IMR-90 (cell line): Measurements from ENCODE around the gene B9D1. TPM values are rescaled to one million over a fixed set of nuclear protein-coding genes. Genes with fewer than 3 reads are reported as not detected.

Experiments used
- ATAC-seq: fragments of 200-7000 bp; cut with Tn5 transposase; 2 replicates; pipeline ENCODE4 v1.9.1; 2020; ENCODE audit warnings: low read depth, mild to moderate bottlenecking, moderate library complexity
- BruUV-seq: library from RNA; stranded (reverse); fragments of 400-500 nt; replicated peaks from 2 replicates; lab custom pipeline; 2021; lab: Mats Ljungman, UMichigan
- CTCF ChIA-PET: fragments of 300-600 bp; formaldehyde crosslinking; extraction: SDS; loops from one replicate; lab custom pipeline; 2021; ENCODE audit warnings: antibody characterized with exemption; lab: Yijun Ruan, JAX
- POLR2A ChIA-PET: fragments of 300-600 bp; sonication (Branson Sonifier 250); formaldehyde crosslinking; loops from one replicate; lab custom pipeline; 2022; ENCODE audit warnings: antibody characterized with exemption; ENCODE audit not compliant: unreplicated experiment; lab: Charles Lee
- DNase-seq: peaks from one replicate; pipeline ENCODE4 v3.0.0; 2013
- H2AFZ ChIP-seq: replicated peaks from 2 replicates; pipeline ENCODE3; 2013; ENCODE audit warnings: low read length, mild to moderate bottlenecking; ENCODE audit not compliant: poor library complexity
- H2AK5ac ChIP-seq: 2 replicates; pipeline ENCODE4 v1.6.1; 2013; ENCODE audit warnings: low read depth, low read length, inconsistent platforms
- H2AK9ac ChIP-seq: replicated peaks from 2 replicates; pipeline ENCODE3; 2013; ENCODE audit warnings: mild to moderate bottlenecking, low read depth, low read length, moderate library complexity; ENCODE audit not compliant: poor library complexity
- H2BK120ac ChIP-seq: 2 replicates; pipeline ENCODE4 v1.6.1; 2013; ENCODE audit warnings: low read depth, low read length, inconsistent platforms
- H2BK15ac ChIP-seq: 3 replicates; pipeline ENCODE4 v1.6.1; 2013; ENCODE audit warnings: low read depth, low read length, inconsistent platforms
- H2BK20ac ChIP-seq: 2 replicates; pipeline ENCODE4 v1.6.1; 2013; ENCODE audit warnings: low read depth, mild to moderate bottlenecking, inconsistent platforms, low read length, moderate library complexity
- H2BK5ac ChIP-seq: 2 replicates; pipeline ENCODE4 v1.6.1; 2013; ENCODE audit warnings: mild to moderate bottlenecking, low read depth, low read length, inconsistent platforms; ENCODE audit not compliant: poor library complexity, severe bottlenecking
- H3K14ac ChIP-seq: replicated peaks from 2 replicates; pipeline ENCODE4 v1.6.1; 2013; ENCODE audit warnings: low read depth, low read length, inconsistent platforms
- H3K18ac ChIP-seq: 2 replicates; pipeline ENCODE4 v1.6.1; 2013; ENCODE audit warnings: low read depth, low read length, control low read depth
- H3K23ac ChIP-seq: 2 replicates; pipeline ENCODE4 v1.6.1; 2013; ENCODE audit warnings: low read depth, low read length, inconsistent platforms
- H3K27ac ChIP-seq: 2 replicates; pipeline ENCODE4 v1.5.1; 2013; ENCODE audit warnings: mild to moderate bottlenecking, control low read depth, low read length; ENCODE audit not compliant: insufficient read depth
- H3K27me3 ChIP-seq: 2 replicates; pipeline ENCODE4 v1.6.1; 2013; ENCODE audit warnings: low read length; ENCODE audit not compliant: control insufficient read depth, insufficient read depth
- H3K36me3 ChIP-seq: 2 replicates; pipeline ENCODE4 v1.6.1; 2013; ENCODE audit warnings: low read length, mixed read lengths; ENCODE audit not compliant: control insufficient read depth, insufficient read depth
- H3K4ac ChIP-seq: 2 replicates; pipeline ENCODE4 v1.6.1; 2013; ENCODE audit warnings: low read depth, low read length, inconsistent platforms
- H3K4me1 ChIP-seq: 2 replicates; pipeline ENCODE4 v1.6.1; 2013; ENCODE audit warnings: low read length, mixed read lengths; ENCODE audit not compliant: control insufficient read depth, insufficient read depth
- H3K4me2 ChIP-seq: 2 replicates; pipeline ENCODE4 v1.6.1; 2013; ENCODE audit warnings: low read depth, mild to moderate bottlenecking, control low read depth, low read length, moderate library complexity
- H3K4me3 ChIP-seq: 2 replicates; pipeline ENCODE4 v1.5.1; 2013; ENCODE audit warnings: low read depth, mild to moderate bottlenecking, control low read depth, low read length, moderate library complexity; ENCODE audit not compliant: insufficient read depth
- H3K56ac ChIP-seq: 2 replicates; pipeline ENCODE4 v1.6.1; 2013; ENCODE audit warnings: low read length, inconsistent platforms; ENCODE audit not compliant: insufficient read depth; ENCODE audit errors: extremely low read depth
- H3K79me1 ChIP-seq, 2 experiments: 2 replicates each; pipeline ENCODE4 v1.6.1; 2013; ENCODE audit warnings: low read length in 2 of 2, inconsistent platforms in 1 of 2, low read depth in 1 of 2
- H3K9ac ChIP-seq: 2 replicates; pipeline ENCODE4 v1.6.1; 2013; ENCODE audit warnings: low read depth, low read length, control low read depth
- H3K9me1 ChIP-seq: 2 replicates; pipeline ENCODE4 v1.6.1; 2013; ENCODE audit warnings: low read length, inconsistent platforms; ENCODE audit not compliant: insufficient read depth
- H3K9me3 ChIP-seq: 2 replicates; pipeline ENCODE4 v1.6.1; 2013; ENCODE audit warnings: low read length; ENCODE audit not compliant: control insufficient read depth, insufficient read depth
- H4K20me1 ChIP-seq: 2 replicates; pipeline ENCODE4 v1.6.1; 2013; ENCODE audit warnings: low read length, inconsistent platforms; ENCODE audit not compliant: insufficient read depth
- H4K5ac ChIP-seq: 2 replicates; pipeline ENCODE4 v1.6.1; 2013; ENCODE audit warnings: mild to moderate bottlenecking, low read depth, low read length, control low read depth
- H4K8ac ChIP-seq, 2 experiments: 2 replicates each; pipeline ENCODE4 v1.6.1; 2013; ENCODE audit warnings: low read depth in 2 of 2, low read length in 2 of 2, control low read depth in 1 of 2, inconsistent platforms in 1 of 2
- H4K91ac ChIP-seq: 2 replicates; pipeline ENCODE4 v1.6.1; 2013; ENCODE audit warnings: low read depth, low read length, inconsistent platforms; ENCODE audit not compliant: insufficient read depth
- BHLHE40 ChIP-seq: fragments of 150-350 bp; IDR thresholded peaks from 2 replicates; pipeline ENCODE4 v1.6.1; 2016; ENCODE audit warnings: mild to moderate bottlenecking, low read depth, low read length
- CEBPB ChIP-seq: IDR thresholded peaks from 2 replicates; pipeline ENCODE4 v1.6.1; 2012; ENCODE audit warnings: low read depth, low read length, improper control_type of control experiment
- CHD1 ChIP-seq: IDR thresholded peaks from 2 replicates; pipeline ENCODE4 v1.6.1; 2012; ENCODE audit warnings: low read depth, low read length, improper control_type of control experiment
- CTCF ChIP-seq: conservative IDR thresholded peaks from 2 replicates; pipeline ENCODE4 v1.5.1; 2012; ENCODE audit warnings: mild to moderate bottlenecking, low read depth, low read length, improper control_type of control experiment
- ELK1 ChIP-seq: fragments of 150-350 bp; IDR thresholded peaks from 2 replicates; pipeline ENCODE4 v1.6.1; 2016; ENCODE audit warnings: low read depth, mild to moderate bottlenecking, low read length, moderate library complexity, borderline replicate concordance
- FOS ChIP-seq: fragments of 150-350 bp; IDR thresholded peaks from 2 replicates; pipeline ENCODE4 v1.6.1; 2016; ENCODE audit warnings: low read depth, low read length
- MAFK ChIP-seq: IDR thresholded peaks from 2 replicates; pipeline ENCODE4 v1.6.1; 2012; ENCODE audit warnings: low read depth, low read length, improper control_type of control experiment
- MAZ ChIP-seq: IDR thresholded peaks from 2 replicates; pipeline ENCODE4 v1.6.1; 2012; ENCODE audit warnings: low read depth, mild to moderate bottlenecking, low read length, improper control_type of control experiment, moderate library complexity, borderline replicate concordance
- MXI1 ChIP-seq: IDR thresholded peaks from 2 replicates; pipeline ENCODE4 v1.6.1; 2012; ENCODE audit warnings: low read depth, mild to moderate bottlenecking, low read length, moderate library complexity, borderline replicate concordance
- NFE2L2 ChIP-seq: fragments of 150-350 bp; IDR thresholded peaks from 2 replicates; pipeline ENCODE4 v1.6.1; 2016; ENCODE audit warnings: low read depth, mild to moderate bottlenecking, low read length
- POLR2A ChIP-seq: IDR thresholded peaks from 2 replicates; pipeline ENCODE4 v1.6.1; 2012; ENCODE audit warnings: mild to moderate bottlenecking, low read depth, low read length
- RAD21 ChIP-seq: IDR thresholded peaks from 2 replicates; pipeline ENCODE4 v1.6.1; 2012; ENCODE audit warnings: low read length, improper control_type of control experiment
- RCOR1 ChIP-seq: IDR thresholded peaks from 2 replicates; pipeline ENCODE4 v1.6.1; 2012; ENCODE audit warnings: mild to moderate bottlenecking, low read length, improper control_type of control experiment; ENCODE audit not compliant: insufficient replicate concordance
- RFX5 ChIP-seq: IDR thresholded peaks from 2 replicates; pipeline ENCODE4 v1.8.0; 2012; ENCODE audit warnings: low read depth, mild to moderate bottlenecking, low read length, moderate library complexity
- SMC3 ChIP-seq: fragments of 150-350 bp; IDR thresholded peaks from 2 replicates; pipeline ENCODE4 v1.6.1; 2016; ENCODE audit warnings: low read depth, mild to moderate bottlenecking, antibody characterized with exemption, low read length, moderate library complexity
- USF2 ChIP-seq: fragments of 150-350 bp; IDR thresholded peaks from 2 replicates; pipeline ENCODE4 v1.6.1; 2017; ENCODE audit warnings: mild to moderate bottlenecking, antibody characterized with exemption, low read length, low read depth
- WGBS, 2 experiments: methylation state at CpG; one replicate each; pipeline versions ENCODE4 v1.1.5 to v1.1.7; 2013; ENCODE audit warnings: missing lambda C conversion rate in 2 of 2; ENCODE audit not compliant: insufficient read length in 1 of 2; ENCODE audit errors: extremely low coverage in 2 of 2; 5-methylcytosine and 5-hydroxymethylcytosine counted together
- dilution Hi-C: fragments of 300-500 bp; cut with HindIII; formaldehyde crosslinking; loops from one replicate; pipeline ENCODE4 v1.14.3; 2018; ENCODE audit warnings: low sequenced_read_pairs; ENCODE audit not compliant: unreplicated experiment
- in situ Hi-C: fragments of 300-500 bp; cut with MboI; formaldehyde crosslinking; loops from 3 replicates; pipeline ENCODE4 v1.14.3; 2019; ENCODE audit warnings: low sequenced_read_pairs, inconsistent platforms, mixed read lengths
- intact Hi-C: fragments of 100-400 bp; cut with micrococcal nuclease; formaldehyde crosslinking; loops from 2 replicates; pipeline ENCODE4 v1.10.0; 2022
- polyA plus RNA-seq, 3 experiments: library from polyadenylated mRNA; depleted of rRNA; stranded (reverse); fragments of >200 nt; gene quantifications; 2 replicates each; pipeline ENCODE4 v1.2.3, GENCODE V29; 2012; ENCODE audit warnings: low replicate concordance in 1 of 3
- total RNA-seq: library from RNA; depleted of rRNA; stranded (reverse); fragments of >200 nt; gene quantifications from 2 replicates; pipeline ENCODE4 v1.2.3, GENCODE V29; 2012

B9D1 gene
- total and polyA plus RNA-seq, 2 of the 4 experiments (the other 2 are of a cell fraction) = 42.5 to 43.8 TPM

- CTCF ChIA-PET = no interaction called here
- no peak overlapping the region for H3K56ac ChIP-seq
- H2BK15ac ChIP-seq = 0 out of 3 replicates have a peak overlapping the region, but pooled peaks have one; percentile 40
- ATAC-seq (no peak), DNase-seq (no peak)
- H3K23ac ChIP-seq = no peak overlapping the region
- H3K14ac ChIP-seq = no peak overlapping the region
- no peaks in the 10 kb centered on the region for H3K27me3 ChIP-seq
- dilution Hi-C loops (no loop called here), in situ Hi-C loops (no loop called here), intact Hi-C loops (no loop called here)
- no peak overlapping the region for H4K5ac ChIP-seq
- no peak overlapping the region for H3K4ac ChIP-seq
- peaks cover 4% of the 10 kb centered on the region; the same call in 1 of the 2 replicates for H4K20me1 ChIP-seq
- no peak overlapping the region for H4K91ac ChIP-seq
- no peak for TF ChIP-seq POLR2A
- TF ChIP-seq CEBPB = no peak
- TF ChIP-seq RFX5 = no peak
- TF ChIP-seq MAZ = no peak
- no peak for TF ChIP-seq FOS
- TF ChIP-seq NFE2L2 = no peak
- TF ChIP-seq CHD1 = no peak
- TF ChIP-seq CTCF = no peak
- no peak for TF ChIP-seq RAD21
- no peak for TF ChIP-seq ELK1
- no peak for TF ChIP-seq MAFK
- TF ChIP-seq BHLHE40 = no peak
- no peak for TF ChIP-seq SMC3
- TF ChIP-seq MXI1 = no peak
- TF ChIP-seq USF2 = no peak
- no peak for TF ChIP-seq RCOR1
- H3K27ac ChIP-seq = no peak overlapping the region
- POLR2A ChIA-PET = no interaction called here
- no peak overlapping the region for H2BK120ac ChIP-seq
- no TSS peak for BruUV-seq
- 98% methylated on average over 6 of the region's 12 CpGs; no CpG with 5 or more reads in 1 of the 2 experiments for WGBS, 2 experiments
- H3K4me3 ChIP-seq = no peak overlapping the region
- H3K9me1 ChIP-seq = peaks cover 37% of the 10 kb centered on the region
- peaks cover 27% of the 10 kb centered on the region for H3K4me1 ChIP-seq
- peaks cover 18% of the 10 kb centered on the region; the same call in 1 of the 2 replicates for H3K36me3 ChIP-seq
- H2BK5ac ChIP-seq = no peak overlapping the region
- H2AFZ ChIP-seq = no peak overlapping the region
- H3K18ac ChIP-seq = no peak overlapping the region
- no peaks in the 10 kb centered on the region for H3K9me3 ChIP-seq
- peaks cover 0 to 32% of the 10 kb centered on the region in 2 experiments; a peak in 2 of 4 replicates for H3K79me1 ChIP-seq
- H2AK9ac ChIP-seq = peak overlapping the region; percentile 29
- no peak overlapping the region for H3K9ac ChIP-seq
- no peak overlapping the region for H2BK20ac ChIP-seq
- no peak overlapping the region for H4K8ac ChIP-seq
- peak overlapping the region; percentile 20; the same call in 1 of the 2 replicates for H2AK5ac ChIP-seq
- no peak overlapping the region for H3K4me2 ChIP-seq
Observed at GRCh38 chr17:19333736-19334290, 28.7 kb downstream of the B9D1 start.
